ENCODE data around the gene TERB1. TPM values are rescaled to one million over a fixed set of nuclear protein-coding genes. Genes with fewer than 3 reads are reported as not detected.

The TERB1 gene
- polyA plus RNA-seq, 4 donors, result 0.04 TPM; not detected in 3

GRCh38 chr16:66714062-66714461, 87.3 kb downstream of the TERB1 start:
- DNase-seq (no peak), FAIRE-seq (no peak)
- H3K27ac ChIP-seq (ENCODE audit: low read depth in 1 of 3, low read length in 2 of 3), result peak overlapping the region; percentile 35 to 85 (median 80)

DNA sequence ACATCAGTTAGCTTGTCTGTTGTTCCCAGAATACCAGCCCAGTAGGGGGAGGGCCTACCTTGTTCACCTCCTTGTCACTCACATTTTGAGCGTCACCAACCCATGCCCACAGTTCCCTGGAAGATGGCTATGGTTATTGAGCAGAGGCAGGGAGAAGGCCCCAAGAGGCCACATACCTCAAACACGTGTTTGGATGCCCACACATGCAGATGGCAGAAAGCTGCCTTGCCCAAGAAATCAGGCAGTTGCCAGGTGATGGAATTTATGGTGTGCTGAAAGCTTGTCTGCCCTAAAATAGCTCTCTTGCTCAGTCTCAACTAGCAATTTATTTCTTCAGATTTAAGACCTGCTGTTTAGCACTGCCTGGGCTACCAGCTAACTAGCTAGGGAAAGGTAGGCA, 88.3 kb downstream of the TERB1 start:
- peaks cover 0 to 16% (median 0%) of the 10 kb centered on the region in 3 donors for H3K4me1 ChIP-seq (ENCODE audit: control insufficient read depth in 3 of 3, insufficient read depth in 2 of 3, low read depth in 1 of 3, low read length in 2 of 3)
- FAIRE-seq, result no peak

More at GRCh38 chr16:66714062-66714461, 87.3 kb downstream of the TERB1 start:
- Histone ChIP-seq H3K36me3 (ENCODE audit: control insufficient read depth in 3 of 3, insufficient read depth in 2 of 3, low read depth in 1 of 3, low read length in 3 of 3) (peaks cover 0 to 11% (median 3%) of the 10 kb centered on the region in 3 donors), H3K27me3 (ENCODE audit: control insufficient read depth in 3 of 3, insufficient read depth in 3 of 3, low read length in 3 of 3) (no peaks in the 10 kb centered on the region), H3K4me3 (ENCODE audit: low read depth in 1 of 3, low read length in 3 of 3) (no peak overlapping the region), H3K4me1 (ENCODE audit: control insufficient read depth in 3 of 3, insufficient read depth in 2 of 3, low read depth in 1 of 3, low read length in 2 of 3) (peaks cover 0 to 16% (median 0%) of the 10 kb centered on the region in 3 donors), H3K9me3 (ENCODE audit: control insufficient read depth in 2 of 2, insufficient read depth in 1 of 2, low read depth in 1 of 2, low read length in 1 of 2) (peaks cover 0 to 11% of the 10 kb centered on the region in 2 donors)
- WGBS, 3 donors, result 51 to 79% (median 68%) methylated on average over 6 of the region's 6 CpGs

GRCh38 chr16:66712512-66712911, 88.9 kb downstream of the TERB1 start:
- H3K4me3 ChIP-seq (ENCODE audit: low read depth in 1 of 3, low read length in 3 of 3), result no peak overlapping the region
- no peak overlapping the region for H3K27ac ChIP-seq (ENCODE audit: low read depth in 1 of 3, low read length in 2 of 3)
- H3K4me1 ChIP-seq (ENCODE audit: control insufficient read depth in 3 of 3, insufficient read depth in 2 of 3, low read depth in 1 of 3, low read length in 2 of 3), result peaks cover 0 to 16% (median 0%) of the 10 kb centered on the region in 3 donors
- DNase-seq (no peak), FAIRE-seq (no peak)
- no peaks in the 10 kb centered on the region for H3K27me3 ChIP-seq (ENCODE audit: control insufficient read depth in 3 of 3, insufficient read depth in 3 of 3, low read length in 3 of 3)
- H3K36me3 ChIP-seq (ENCODE audit: control insufficient read depth in 3 of 3, insufficient read depth in 2 of 3, low read depth in 1 of 3, low read length in 3 of 3), result no peaks in the 10 kb centered on the region
- peaks cover 0 to 11% of the 10 kb centered on the region in 2 donors for H3K9me3 ChIP-seq (ENCODE audit: control insufficient read depth in 2 of 2, insufficient read depth in 1 of 2, low read depth in 1 of 2, low read length in 1 of 2)

More for the DNA sequence above, 88.3 kb downstream of the TERB1 start:
- peaks cover 0 to 4% (median 3%) of the 10 kb centered on the region in 3 donors for H3K36me3 ChIP-seq (ENCODE audit: control insufficient read depth in 3 of 3, insufficient read depth in 2 of 3, low read depth in 1 of 3, low read length in 3 of 3)
- H3K27me3 ChIP-seq (ENCODE audit: control insufficient read depth in 3 of 3, insufficient read depth in 3 of 3, low read length in 3 of 3), result no peaks in the 10 kb centered on the region
- H3K27ac ChIP-seq (ENCODE audit: low read depth in 1 of 3, low read length in 2 of 3), result no peak overlapping the region
- 49 to 56% (median 51%) methylated on average over 2 of the region's 2 CpGs for WGBS, 3 donors
- peaks cover 0 to 11% of the 10 kb centered on the region in 2 donors for H3K9me3 ChIP-seq (ENCODE audit: control insufficient read depth in 2 of 2, insufficient read depth in 1 of 2, low read depth in 1 of 2, low read length in 1 of 2)
- DNase-seq, result no peak
- H3K4me3 ChIP-seq (ENCODE audit: low read depth in 1 of 3, low read length in 3 of 3), result no peak overlapping the region

GRCh38 chr16:66711581-66711980, 89.8 kb downstream of the TERB1 start:
- H3K9me3 ChIP-seq (ENCODE audit: control insufficient read depth in 2 of 2, insufficient read depth in 1 of 2, low read depth in 1 of 2, low read length in 1 of 2), result peaks cover 0 to 11% of the 10 kb centered on the region in 2 donors
- DNase-seq, result no peak
- FAIRE-seq, result no peak

GRCh38 chr16:66706506-66706880, 94.9 kb downstream of the TERB1 start:
- H3K4me1 ChIP-seq (ENCODE audit: control insufficient read depth in 3 of 3, insufficient read depth in 2 of 3, low read depth in 1 of 3, low read length in 2 of 3), result no peaks in the 10 kb centered on the region
- DNase-seq, result no peak
- 16 to 54% (median 38%) methylated on average over 8 of the region's 8 CpGs for WGBS, 3 donors
- H3K4me3 ChIP-seq (ENCODE audit: low read depth in 1 of 3, low read length in 3 of 3), result no peak overlapping the region
- H3K9me3 ChIP-seq (ENCODE audit: control insufficient read depth in 2 of 2, insufficient read depth in 1 of 2, low read depth in 1 of 2, low read length in 1 of 2), result peaks cover 0 to 3% of the 10 kb centered on the region in 2 donors
- no peak for FAIRE-seq
- H3K27me3 ChIP-seq (ENCODE audit: control insufficient read depth in 3 of 3, insufficient read depth in 3 of 3, low read length in 3 of 3), result no peaks in the 10 kb centered on the region
- peak overlapping the region in 2 of 3 donors; percentile 38 to 73 for H3K27ac ChIP-seq (ENCODE audit: low read depth in 1 of 3, low read length in 2 of 3)
- no peaks in the 10 kb centered on the region for H3K36me3 ChIP-seq (ENCODE audit: control insufficient read depth in 3 of 3, insufficient read depth in 2 of 3, low read depth in 1 of 3, low read length in 3 of 3)

More at GRCh38 chr16:66711581-66711980, 89.8 kb downstream of the TERB1 start:
- H3K27ac ChIP-seq (ENCODE audit: low read depth in 1 of 3, low read length in 2 of 3), result no peak overlapping the region
- H3K4me1 ChIP-seq (ENCODE audit: control insufficient read depth in 3 of 3, insufficient read depth in 2 of 3, low read depth in 1 of 3, low read length in 2 of 3), result peaks cover 0 to 16% (median 0%) of the 10 kb centered on the region in 3 donors
- H3K27me3 ChIP-seq (ENCODE audit: control insufficient read depth in 3 of 3, insufficient read depth in 3 of 3, low read length in 3 of 3), result no peaks in the 10 kb centered on the region
- no peak overlapping the region for H3K4me3 ChIP-seq (ENCODE audit: low read depth in 1 of 3, low read length in 3 of 3)
- no peaks in the 10 kb centered on the region for H3K36me3 ChIP-seq (ENCODE audit: control insufficient read depth in 3 of 3, insufficient read depth in 2 of 3, low read depth in 1 of 3, low read length in 3 of 3)

DNA sequence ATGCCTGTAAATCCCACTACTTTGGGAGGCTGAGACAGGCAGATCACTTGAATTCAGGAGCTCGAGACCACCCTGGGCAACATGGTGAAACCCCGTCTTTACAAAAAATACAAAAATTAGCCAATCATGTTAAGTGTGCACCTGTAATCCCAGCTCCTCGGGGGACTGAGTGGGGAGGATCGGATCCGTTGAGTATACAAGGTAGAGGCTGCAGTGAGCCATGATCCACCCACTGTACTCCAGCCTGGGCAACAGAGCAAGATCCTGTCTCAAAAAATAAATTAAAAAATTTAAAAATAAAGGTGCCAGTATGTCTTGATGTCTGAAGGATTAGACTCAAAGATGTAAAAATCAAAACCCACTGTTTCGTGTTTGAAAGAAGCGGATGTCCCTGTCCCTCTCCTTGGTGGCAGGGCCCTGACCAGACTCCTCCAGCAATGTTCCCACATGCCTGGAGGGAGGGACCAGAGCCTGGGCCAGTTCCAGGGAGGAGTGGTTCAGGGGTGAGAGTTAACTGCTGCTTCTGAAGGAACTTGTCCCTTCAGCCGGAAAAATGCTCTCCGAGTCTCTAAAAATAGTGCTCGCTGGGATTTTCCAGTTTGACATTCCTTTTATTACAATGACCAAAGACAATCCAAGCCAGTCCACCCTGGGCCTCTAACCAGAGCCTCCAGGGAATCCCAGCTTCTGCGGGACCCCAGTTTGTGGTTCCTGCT, 95.4 kb downstream of the TERB1 start:
- no peaks in the 10 kb centered on the region for H3K36me3 ChIP-seq (ENCODE audit: control insufficient read depth in 3 of 3, insufficient read depth in 2 of 3, low read depth in 1 of 3, low read length in 3 of 3)
- no peaks in the 10 kb centered on the region for H3K4me1 ChIP-seq (ENCODE audit: control insufficient read depth in 3 of 3, insufficient read depth in 2 of 3, low read depth in 1 of 3, low read length in 2 of 3)
- no peaks in the 10 kb centered on the region for H3K9me3 ChIP-seq (ENCODE audit: control insufficient read depth in 2 of 2, insufficient read depth in 1 of 2, low read depth in 1 of 2, low read length in 1 of 2)
- DNase-seq (peak in 1 of 2 donors; percentile 76), FAIRE-seq (no peak)
- no peak overlapping the region for H3K4me3 ChIP-seq (ENCODE audit: low read depth in 1 of 3, low read length in 3 of 3)
- no peaks in the 10 kb centered on the region for H3K27me3 ChIP-seq (ENCODE audit: control insufficient read depth in 3 of 3, insufficient read depth in 3 of 3, low read length in 3 of 3)
- WGBS, 3 donors, result 53 to 67% (median 66%) methylated on average over 11 of the region's 11 CpGs
- H3K27ac ChIP-seq (ENCODE audit: low read depth in 1 of 3, low read length in 2 of 3), result peak overlapping the region in 2 of 3 donors; percentile 38 to 73

Other genes starting within 250 kb of the TERB1 start
- 10 to 100 TPM; 24.7 to 55.1 (median 35.4) TPM for gene CKLF, start 249.0 kb downstream of the TERB1 start, polyA plus RNA-seq
- gene CMTM1, start 235.1 kb downstream of the TERB1 start, polyA plus RNA-seq, result 1 to 10 TPM in 1 of 4 donors, under 1 TPM in 1, not detected in 2; 0.36 to 2.4 TPM
- gene CMTM2, start 222.1 kb downstream of the TERB1 start, polyA plus RNA-seq, result under 1 TPM in 2 of 4 donors, not detected in 2; 0.07 to 0.19 TPM
- 10 to 100 TPM in 2 of 4 donors, 1 to 10 TPM in 2; 2.2 to 14.7 (median 11.0) TPM for gene CMTM3, start 196.9 kb downstream of the TERB1 start, polyA plus RNA-seq
- 10 to 100 TPM; 21.1 to 54.3 (median 43.0) TPM for gene CMTM4, start 104.8 kb downstream of the TERB1 start, polyA plus RNA-seq
- gene DYNC1LI2, start 50.0 kb downstream of the TERB1 start, polyA plus RNA-seq, result 10 to 100 TPM; 37.8 to 92.9 (median 62.6) TPM
- gene NAE1, start 29.4 kb upstream of the TERB1 start, polyA plus RNA-seq, result 10 to 100 TPM; 39.4 to 60.9 (median 47.1) TPM
- 10 to 100 TPM in 3 of 4 donors, 1 to 10 TPM in 1; 6.4 to 89.7 (median 47.7) TPM for gene CA7, start 42.8 kb upstream of the TERB1 start, polyA plus RNA-seq
- gene PDP2, start 78.9 kb upstream of the TERB1 start, polyA plus RNA-seq, result 10 to 100 TPM in 1 of 4 donors, 1 to 10 TPM in 3; 1.6 to 11.2 (median 4.3) TPM
- gene CDH16, start 117.3 kb upstream of the TERB1 start, polyA plus RNA-seq, result 1 to 10 TPM in 3 of 4 donors, under 1 TPM in 1; 0.91 to 8.5 (median 4.4) TPM
- gene RRAD, start 124.0 kb upstream of the TERB1 start, polyA plus RNA-seq, result 10 to 100 TPM in 1 of 4 donors, 1 to 10 TPM in 2, under 1 TPM in 1; 0.83 to 10.9 (median 3.6) TPM
- 100 to 1,000 TPM in 3 of 4 donors, 10 to 100 TPM in 1; 79.7 to 274 (median 232) TPM for gene CIAO2B, start 132.8 kb upstream of the TERB1 start, polyA plus RNA-seq
- gene CES2, start 133.9 kb upstream of the TERB1 start, polyA plus RNA-seq, result 100 to 1,000 TPM; 221 to 337 (median 294) TPM
- 10 to 100 TPM; 14.6 to 36.0 (median 24.3) TPM for gene CES3, start 159.7 kb upstream of the TERB1 start, polyA plus RNA-seq
- gene CES4A, start 187.0 kb upstream of the TERB1 start, polyA plus RNA-seq, result 10 to 100 TPM in 2 of 4 donors, 1 to 10 TPM in 2; 4.8 to 26.3 (median 10.5) TPM
- gene CBFB, start 227.6 kb upstream of the TERB1 start, polyA plus RNA-seq, result 10 to 100 TPM in 2 of 4 donors, 1 to 10 TPM in 2; 5.4 to 21.6 (median 10.7) TPM

Data from small intestine (tissue), 7 donors.